ENCODE data around the gene TPBGL. TPM values are rescaled to one million over a fixed set of nuclear protein-coding genes. Genes with fewer than 3 reads are reported as not detected.

Gene TPBGL
- total RNA-seq, 4 donors from 2014 or later, result 0.40 to 3.7 TPM; not detected in 2

DNA sequence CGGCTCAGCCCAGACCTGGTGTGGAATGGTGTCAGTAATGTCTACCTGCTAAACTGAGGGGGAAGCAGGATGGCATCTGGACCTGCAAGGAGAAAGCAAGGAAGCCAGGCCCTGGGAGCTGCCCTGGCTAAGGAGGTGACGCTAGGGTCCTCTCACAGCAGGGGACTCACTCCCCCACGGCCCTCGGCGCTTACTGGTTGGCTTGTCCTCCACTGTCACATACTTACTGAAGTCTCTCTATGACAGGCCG lies 48.9 kb downstream of the TPBGL start:
- no peak for TF ChIP-seq POLR2AphosphoS5 (IDR thresholded peaks at IDR 0.05)
- TF ChIP-seq, protein P1, sequence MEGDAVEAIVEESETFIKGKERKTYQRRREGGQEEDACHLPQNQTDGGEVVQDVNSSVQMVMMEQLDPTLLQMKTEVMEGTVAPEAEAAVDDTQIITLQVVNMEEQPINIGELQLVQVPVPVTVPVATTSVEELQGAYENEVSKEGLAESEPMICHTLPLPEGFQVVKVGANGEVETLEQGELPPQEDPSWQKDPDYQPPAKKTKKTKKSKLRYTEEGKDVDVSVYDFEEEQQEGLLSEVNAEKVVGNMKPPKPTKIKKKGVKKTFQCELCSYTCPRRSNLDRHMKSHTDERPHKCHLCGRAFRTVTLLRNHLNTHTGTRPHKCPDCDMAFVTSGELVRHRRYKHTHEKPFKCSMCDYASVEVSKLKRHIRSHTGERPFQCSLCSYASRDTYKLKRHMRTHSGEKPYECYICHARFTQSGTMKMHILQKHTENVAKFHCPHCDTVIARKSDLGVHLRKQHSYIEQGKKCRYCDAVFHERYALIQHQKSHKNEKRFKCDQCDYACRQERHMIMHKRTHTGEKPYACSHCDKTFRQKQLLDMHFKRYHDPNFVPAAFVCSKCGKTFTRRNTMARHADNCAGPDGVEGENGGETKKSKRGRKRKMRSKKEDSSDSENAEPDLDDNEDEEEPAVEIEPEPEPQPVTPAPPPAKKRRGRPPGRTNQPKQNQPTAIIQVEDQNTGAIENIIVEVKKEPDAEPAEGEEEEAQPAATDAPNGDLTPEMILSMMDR (IDR thresholded peaks at IDR 0.05), result no peak
- TF ChIP-seq POLR2A (IDR thresholded peaks at IDR 0.05), result no peak
- no peak for TF ChIP-seq EP300 (IDR thresholded peaks at IDR 0.05; ENCODE audit: low read depth)
- no peaks in the 10 kb centered on the region for H3K9me3 ChIP-seq
- intact Hi-C loops (cut with DNase I; ENCODE audit: low total_unique reads), result no loop called here
- DNase-seq, result no peak
- H3K4me3 ChIP-seq, result no peak overlapping the region
- WGBS, 2 donors (ENCODE audit: low coverage in 1 of 2), result 83% methylated on average over 6 of the region's 6 CpGs; no CpG with 5 or more reads in 1 of the 2 donors
- peaks cover 0 to 10% (median 3%) of the 10 kb centered on the region in 4 donors for H3K36me3 ChIP-seq
- no peak overlapping the region for H3K27ac ChIP-seq
- H3K27me3 ChIP-seq, result no peaks in the 10 kb centered on the region
- in situ Hi-C loops (cut with MboI; ENCODE audit: low pct_ligation_motif_present in 1 of 4, low pct_unique_long_range_greater_than_20kb in 1 of 4, low sequenced_read_pairs in 3 of 4), result loop anchor here in 3 of 4 donors (25.0 kb wide), 1 partner anchor 248 kb away; the partner anchor contains the start of gene GDPD5 (in 3 of the 3)
- H3K4me1 ChIP-seq, result no peaks in the 10 kb centered on the region

DNA sequence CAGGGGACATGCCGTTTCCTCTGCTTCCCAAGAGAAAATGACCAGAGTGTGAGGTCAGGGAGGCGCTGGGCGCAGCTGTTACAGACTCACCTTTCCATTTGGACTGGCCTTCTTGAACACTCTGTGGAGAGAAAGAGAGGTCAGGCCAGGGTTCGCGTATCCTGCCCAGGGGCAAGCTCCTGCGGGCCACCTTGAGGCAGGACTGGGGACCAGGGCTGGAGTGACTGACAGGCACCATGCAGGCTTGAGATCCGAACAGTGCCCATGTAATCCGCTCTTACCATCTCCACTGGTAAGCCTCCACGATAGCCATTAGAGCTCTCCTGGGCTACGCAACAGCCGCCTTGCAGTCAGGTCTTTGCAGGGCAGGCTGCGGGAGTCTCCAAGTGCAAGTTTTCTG lies 49.3 kb downstream of the TPBGL start:
- TF ChIP-seq POLR2A (IDR thresholded peaks at IDR 0.05) (no peak), EP300 (IDR thresholded peaks at IDR 0.05; ENCODE audit: low read depth) (no peak), POLR2AphosphoS5 (IDR thresholded peaks at IDR 0.05) (no peak)
- TF ChIP-seq, protein P1 (IDR thresholded peaks at IDR 0.05), result no peak
- 91% methylated on average over 9 of the region's 12 CpGs; no CpG with 5 or more reads in 1 of the 2 donors for WGBS, 2 donors (ENCODE audit: low coverage in 1 of 2)
- DNase-seq, result no peak
- in situ Hi-C loops (cut with MboI; ENCODE audit: low pct_ligation_motif_present in 1 of 4, low pct_unique_long_range_greater_than_20kb in 1 of 4, low sequenced_read_pairs in 3 of 4) (loop anchor here in 3 of 4 donors (25.0 kb wide), 1 partner anchor 247 kb away; the partner anchor contains the start of gene GDPD5 (in 3 of the 3)), intact Hi-C loops (cut with DNase I; ENCODE audit: low total_unique reads) (no loop called here)
- Histone ChIP-seq H3K27ac (no peak overlapping the region), H3K4me1 (no peaks in the 10 kb centered on the region), H3K4me3 (no peak overlapping the region), H3K27me3 (no peaks in the 10 kb centered on the region), H3K36me3 (peaks cover 0 to 10% (median 3%) of the 10 kb centered on the region in 4 donors), H3K9me3 (no peaks in the 10 kb centered on the region)

DNA sequence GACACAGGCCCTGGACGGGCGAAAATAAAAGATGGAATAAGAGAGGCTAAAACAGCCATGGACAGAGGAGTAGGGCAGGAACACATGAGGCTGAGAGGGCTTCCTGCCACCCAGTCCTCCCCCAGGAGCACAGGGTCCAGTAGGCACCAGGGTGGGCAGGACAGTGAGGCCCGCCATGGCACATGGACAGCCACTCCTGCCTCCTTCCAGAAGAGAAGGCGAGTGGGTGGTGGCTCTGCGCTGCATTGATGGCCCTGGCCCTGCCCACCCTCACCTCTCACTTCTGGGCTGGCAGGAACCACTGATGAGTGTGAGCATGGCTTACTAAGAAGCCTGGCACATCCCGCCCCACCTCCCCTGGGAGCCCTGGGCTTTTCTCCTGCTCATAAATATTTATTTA lies 51.2 kb downstream of the TPBGL start:
- H3K36me3 ChIP-seq, result peaks cover 0 to 10% (median 3%) of the 10 kb centered on the region in 4 donors
- no peak for DNase-seq
- 88 to 100% methylated on average over 1 to 6 of the region's 6 CpGs for WGBS, 2 donors (ENCODE audit: low coverage in 1 of 2)
- no peak overlapping the region for H3K4me3 ChIP-seq
- no peaks in the 10 kb centered on the region for H3K27me3 ChIP-seq
- in situ Hi-C loops (cut with MboI; ENCODE audit: low pct_ligation_motif_present in 1 of 4, low pct_unique_long_range_greater_than_20kb in 1 of 4, low sequenced_read_pairs in 3 of 4), result loop anchor here in 3 of 4 donors (25.0 kb wide), 1 partner anchor 246 kb away; the partner anchor contains the start of gene GDPD5 (in 3 of the 3)
- no peaks in the 10 kb centered on the region for H3K9me3 ChIP-seq
- no peaks in the 10 kb centered on the region for H3K4me1 ChIP-seq
- intact Hi-C loops (cut with DNase I; ENCODE audit: low total_unique reads), result no loop called here
- TF ChIP-seq POLR2A (IDR thresholded peaks at IDR 0.05) (no peak), POLR2AphosphoS5 (IDR thresholded peaks at IDR 0.05) (no peak), EP300 (IDR thresholded peaks at IDR 0.05; ENCODE audit: low read depth) (no peak)
- TF ChIP-seq, protein P1 (IDR thresholded peaks at IDR 0.05), result no peak
- no peak overlapping the region for H3K27ac ChIP-seq

DNA sequence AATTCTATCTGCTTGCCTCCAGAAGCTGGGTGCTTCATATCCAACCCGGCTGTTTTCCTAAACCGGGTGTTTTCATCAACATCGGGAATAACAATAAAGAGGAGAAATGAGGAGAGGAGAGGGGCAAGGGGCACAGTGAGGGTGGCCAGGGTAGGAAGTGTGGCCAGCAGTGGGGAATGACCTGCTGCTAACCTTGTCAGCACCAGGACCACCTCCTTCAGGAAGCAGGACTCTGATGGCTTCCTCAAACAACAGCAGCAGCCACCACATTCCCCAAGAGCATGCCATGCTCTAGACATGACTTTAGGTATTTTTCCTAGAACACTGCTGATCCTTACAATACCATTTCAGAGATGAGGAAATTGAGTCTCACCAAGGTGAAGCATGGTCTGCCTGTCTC lies 52.4 kb downstream of the TPBGL start:
- WGBS, 2 donors (ENCODE audit: low coverage in 1 of 2), result 83% methylated on average over 3 of the region's 3 CpGs; no CpG with 5 or more reads in 1 of the 2 donors
- Histone ChIP-seq H3K27me3 (no peaks in the 10 kb centered on the region), H3K9me3 (no peaks in the 10 kb centered on the region), H3K4me1 (no peaks in the 10 kb centered on the region), H3K4me3 (no peak overlapping the region), H3K36me3 (no peaks in the 10 kb centered on the region), H3K27ac (no peak overlapping the region)
- in situ Hi-C loops (cut with MboI; ENCODE audit: low pct_ligation_motif_present in 1 of 4, low pct_unique_long_range_greater_than_20kb in 1 of 4, low sequenced_read_pairs in 3 of 4), result loop anchor here in 3 of 4 donors (25.0 kb wide), 1 partner anchor 244 kb away; the partner anchor contains the start of gene GDPD5 (in 3 of the 3)
- no peak for DNase-seq
- intact Hi-C loops (cut with DNase I; ENCODE audit: low total_unique reads), result no loop called here
- TF ChIP-seq, protein P1 (IDR thresholded peaks at IDR 0.05), result no peak
- TF ChIP-seq POLR2A (IDR thresholded peaks at IDR 0.05), result no peak
- no peak for TF ChIP-seq POLR2AphosphoS5 (IDR thresholded peaks at IDR 0.05)
- no peak for TF ChIP-seq EP300 (IDR thresholded peaks at IDR 0.05; ENCODE audit: low read depth)

Other genes with a start within 250 kb of the TPBGL start
- not detected for gene OR2AT4, start 143.9 kb upstream of the TPBGL start, total RNA-seq
- gene SLCO2B1, start 89.7 kb upstream of the TPBGL start, total RNA-seq, result 100 to 1,000 TPM in 3 of 4 donors, 10 to 100 TPM in 1; 72.9 to 165 (median 111) TPM
- gene ARRB1, start 110.9 kb downstream of the TPBGL start, total RNA-seq, result 10 to 100 TPM; 55.7 to 88.2 (median 78.0) TPM
- gene RPS3, start 158.7 kb downstream of the TPBGL start, total RNA-seq, result 1,000 to 10,000 TPM in 1 of 4 donors, 100 to 1,000 TPM in 3; 492 to 1,045 (median 813) TPM
- under 1 TPM in 2 of 4 donors, not detected in 2; 0.27 to 0.32 TPM for gene KLHL35, start 192.4 kb downstream of the TPBGL start, total RNA-seq